22Rv1 (cell line): ENCODE measurements around the gene NSUN2.
"Not testable (repeated sequence)": the region's sequence is repeated elsewhere in the genome, so short reads cannot be mapped to it uniquely, and the experiment has no call there.

Source experiments
- H3K27ac ChIP-seq: fragments of 450-650 bp; 2 replicates; pipeline ENCODE4 v1.5.1; 2017
- ZFX ChIP-seq: fragments of 450-650 bp; IDR thresholded peaks from 2 replicates; pipeline ENCODE4 v1.6.1; 2017; ENCODE audit warnings: antibody characterized with exemption, borderline replicate concordance
- TF ChIP-seq, protein P1 (sequence below): fragments of 450-650 bp; IDR thresholded peaks from 2 replicates; pipeline ENCODE4 v1.5.1; 2017; ENCODE audit warnings: mild to moderate bottlenecking

Gene NSUN2

DNA sequence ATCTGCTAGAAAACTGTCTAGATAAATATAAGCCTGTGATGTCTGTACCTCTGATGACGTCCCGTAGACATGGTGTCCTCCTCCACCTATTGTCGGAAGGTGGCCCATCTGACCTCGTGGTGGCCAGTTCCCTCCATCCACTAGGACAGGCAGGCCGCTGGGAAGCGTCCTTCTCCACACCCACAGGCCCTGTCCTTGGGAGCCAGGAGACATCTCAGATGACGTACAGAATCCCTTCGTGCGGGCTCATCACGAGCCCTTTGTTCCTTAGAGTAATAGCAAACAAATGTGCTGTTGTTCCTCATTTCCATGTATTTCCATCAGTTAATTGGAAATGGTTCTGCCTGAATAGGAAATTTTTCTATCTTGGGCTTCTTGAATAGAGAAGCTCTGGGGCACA, 42.0 kb upstream of the NSUN2 start:
- no peak for TF ChIP-seq ZFX
- TF ChIP-seq, protein P1, sequence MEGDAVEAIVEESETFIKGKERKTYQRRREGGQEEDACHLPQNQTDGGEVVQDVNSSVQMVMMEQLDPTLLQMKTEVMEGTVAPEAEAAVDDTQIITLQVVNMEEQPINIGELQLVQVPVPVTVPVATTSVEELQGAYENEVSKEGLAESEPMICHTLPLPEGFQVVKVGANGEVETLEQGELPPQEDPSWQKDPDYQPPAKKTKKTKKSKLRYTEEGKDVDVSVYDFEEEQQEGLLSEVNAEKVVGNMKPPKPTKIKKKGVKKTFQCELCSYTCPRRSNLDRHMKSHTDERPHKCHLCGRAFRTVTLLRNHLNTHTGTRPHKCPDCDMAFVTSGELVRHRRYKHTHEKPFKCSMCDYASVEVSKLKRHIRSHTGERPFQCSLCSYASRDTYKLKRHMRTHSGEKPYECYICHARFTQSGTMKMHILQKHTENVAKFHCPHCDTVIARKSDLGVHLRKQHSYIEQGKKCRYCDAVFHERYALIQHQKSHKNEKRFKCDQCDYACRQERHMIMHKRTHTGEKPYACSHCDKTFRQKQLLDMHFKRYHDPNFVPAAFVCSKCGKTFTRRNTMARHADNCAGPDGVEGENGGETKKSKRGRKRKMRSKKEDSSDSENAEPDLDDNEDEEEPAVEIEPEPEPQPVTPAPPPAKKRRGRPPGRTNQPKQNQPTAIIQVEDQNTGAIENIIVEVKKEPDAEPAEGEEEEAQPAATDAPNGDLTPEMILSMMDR, result no peak
- no peak overlapping the region for H3K27ac ChIP-seq

DNA sequence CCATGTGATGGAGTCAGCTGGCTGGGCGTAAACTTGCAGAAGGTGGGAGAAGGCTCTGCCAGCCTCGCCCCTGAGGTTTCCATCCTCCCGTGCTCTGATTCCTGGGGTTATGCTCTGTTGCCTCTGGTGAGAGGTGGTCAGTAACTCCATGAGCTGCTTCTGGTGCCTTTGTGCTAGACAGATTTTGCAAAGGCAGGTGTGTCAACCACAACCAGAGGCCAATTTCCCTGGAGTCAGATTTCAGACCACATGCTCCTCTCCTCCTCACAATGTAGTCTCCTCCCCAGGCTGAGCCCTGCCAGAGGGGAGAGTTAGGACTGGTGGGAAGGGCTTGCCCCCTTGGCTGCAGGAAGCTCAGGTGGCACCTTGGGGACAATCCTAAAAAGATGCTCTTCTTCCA, 41.6 kb upstream of the NSUN2 start:
- no peak for TF ChIP-seq ZFX
- TF ChIP-seq, protein P1, result no peak
- H3K27ac ChIP-seq, result no peak overlapping the region

DNA sequence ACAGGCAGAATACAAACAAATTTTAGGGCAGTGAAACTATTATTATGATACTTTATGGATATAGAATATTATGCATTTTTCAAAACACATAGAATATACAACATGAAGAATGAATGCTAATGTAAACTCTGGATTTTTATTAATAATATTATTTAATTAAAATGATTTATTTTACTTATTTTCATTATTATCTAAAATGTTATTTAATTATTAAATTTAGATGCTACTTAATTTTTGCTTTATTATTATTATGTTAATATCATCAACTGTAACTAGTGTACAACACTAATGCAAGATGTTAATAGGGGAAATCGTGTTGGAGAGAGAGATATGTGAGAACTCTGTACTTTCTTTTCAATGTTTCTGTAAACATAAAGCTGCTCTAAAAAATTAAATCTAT, 41.1 kb upstream of the NSUN2 start:
- TF ChIP-seq, protein P1, result no peak
- TF ChIP-seq ZFX, result no peak
- H3K27ac ChIP-seq, result no peak overlapping the region

DNA sequence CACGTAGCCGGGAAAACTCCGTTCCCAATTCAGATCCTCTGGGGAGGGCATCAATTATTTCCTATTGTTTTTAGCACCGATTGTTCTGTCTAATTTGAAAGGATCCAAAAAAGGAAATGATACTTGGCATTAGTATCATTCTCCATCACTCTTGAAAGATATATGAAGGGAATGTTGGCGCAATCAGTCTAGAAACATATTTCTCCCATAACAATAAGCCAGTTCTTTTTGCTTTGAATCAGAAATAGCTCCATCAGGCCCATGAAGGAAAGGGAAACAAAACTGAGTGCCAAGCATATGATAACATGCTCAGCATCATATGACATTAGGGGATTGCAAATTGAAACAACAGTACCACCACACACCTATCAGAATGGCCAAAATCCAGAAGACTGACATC, 40.2 kb upstream of the NSUN2 start:
- TF ChIP-seq ZFX, result no peak
- H3K27ac ChIP-seq, result no peak overlapping the region

DNA sequence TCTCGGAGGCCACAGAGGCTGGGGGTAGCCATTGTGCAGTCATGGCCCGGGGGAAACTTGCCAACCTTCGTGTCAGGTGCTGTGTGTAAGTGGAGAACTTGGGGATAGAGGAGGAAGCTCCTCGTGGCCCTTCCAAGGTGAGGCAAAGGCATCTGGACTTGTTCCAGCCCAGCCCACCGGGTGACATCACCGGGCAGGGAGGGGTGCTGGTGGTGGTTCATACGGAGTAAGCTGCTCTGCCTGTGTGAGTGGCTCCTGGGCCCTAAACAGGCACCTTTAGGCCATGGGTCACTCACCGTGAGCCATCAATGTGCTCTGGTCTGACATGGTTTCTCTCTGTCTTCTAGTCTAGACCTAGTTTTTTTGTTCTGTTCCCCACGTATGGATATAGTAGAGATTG, 35.9 kb upstream of the NSUN2 start:
- not testable (repeated sequence) for H3K27ac ChIP-seq

DNA sequence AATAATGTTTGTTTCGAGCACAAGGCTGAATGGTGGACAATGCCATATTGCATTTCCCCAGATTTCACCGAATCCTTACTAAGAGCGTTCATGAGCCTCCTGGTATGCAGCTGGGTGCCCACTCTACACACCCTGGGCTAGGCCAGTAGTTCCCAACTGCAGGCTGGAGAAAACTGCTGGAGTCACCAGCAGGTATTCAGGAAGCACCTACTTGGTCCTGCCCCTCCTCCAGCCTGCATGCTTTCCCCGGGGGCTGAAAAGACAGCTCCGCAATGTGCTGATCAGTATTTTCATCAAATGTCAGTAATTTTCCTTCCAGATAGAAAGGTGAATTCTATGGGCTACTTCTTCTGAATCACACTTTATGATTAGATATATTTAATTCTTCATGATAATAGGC, 34.8 kb upstream of the NSUN2 start:
- TF ChIP-seq, protein P1, result no peak
- no peak for TF ChIP-seq ZFX
- no peak overlapping the region for H3K27ac ChIP-seq

DNA sequence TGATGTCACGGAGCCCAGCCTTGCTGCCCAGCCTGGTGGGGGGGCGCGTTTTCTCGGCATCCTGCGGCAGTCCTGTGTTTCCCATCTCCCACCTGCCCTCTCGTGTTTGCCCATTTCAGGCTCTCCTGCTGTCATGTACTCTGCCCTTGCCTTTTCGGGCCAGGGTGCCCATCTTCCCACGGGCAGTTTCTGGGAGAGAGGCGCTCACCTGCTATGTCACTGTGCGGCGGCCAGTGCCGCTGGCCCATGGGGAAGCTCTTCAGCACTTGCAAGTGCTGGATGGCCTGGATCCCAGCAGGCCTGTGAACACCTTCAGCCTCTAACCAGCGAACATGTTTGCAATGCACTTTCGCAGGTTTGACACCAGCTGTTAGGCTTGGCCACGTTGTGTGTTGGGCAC, 33.9 kb upstream of the NSUN2 start:
- TF ChIP-seq, protein P1, result no peak
- TF ChIP-seq ZFX, result no peak
- no peak overlapping the region for H3K27ac ChIP-seq

DNA sequence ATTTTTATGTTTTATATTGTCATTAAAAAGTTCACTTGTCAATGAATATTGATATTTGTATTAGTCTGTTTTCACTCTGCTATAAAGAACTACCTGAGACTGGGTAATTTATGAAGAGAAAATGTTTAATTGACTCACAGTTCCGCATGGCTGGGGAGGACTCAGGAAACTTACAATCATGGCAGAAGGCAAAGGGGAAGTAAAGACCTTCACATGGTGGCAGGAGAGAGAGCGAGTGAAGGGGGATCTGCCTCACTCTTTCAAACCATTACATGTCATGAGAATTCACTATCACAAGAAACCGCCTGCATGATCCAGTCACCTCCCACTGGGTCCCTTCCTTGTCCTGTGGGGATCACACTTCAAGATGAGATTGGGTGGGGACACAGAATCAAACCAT, 27.8 kb upstream of the NSUN2 start:
- H3K27ac ChIP-seq, result no peak overlapping the region
- TF ChIP-seq, protein P1, result no peak
- no peak for TF ChIP-seq ZFX
